ENCODE results near the gene SLPI.
A peak's percentile ranks its signal among the peaks of the same experiment; 100 is the strongest.

Gene SLPI, protein sequence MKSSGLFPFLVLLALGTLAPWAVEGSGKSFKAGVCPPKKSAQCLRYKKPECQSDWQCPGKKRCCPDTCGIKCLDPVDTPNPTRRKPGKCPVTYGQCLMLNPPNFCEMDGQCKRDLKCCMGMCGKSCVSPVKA

DNA sequence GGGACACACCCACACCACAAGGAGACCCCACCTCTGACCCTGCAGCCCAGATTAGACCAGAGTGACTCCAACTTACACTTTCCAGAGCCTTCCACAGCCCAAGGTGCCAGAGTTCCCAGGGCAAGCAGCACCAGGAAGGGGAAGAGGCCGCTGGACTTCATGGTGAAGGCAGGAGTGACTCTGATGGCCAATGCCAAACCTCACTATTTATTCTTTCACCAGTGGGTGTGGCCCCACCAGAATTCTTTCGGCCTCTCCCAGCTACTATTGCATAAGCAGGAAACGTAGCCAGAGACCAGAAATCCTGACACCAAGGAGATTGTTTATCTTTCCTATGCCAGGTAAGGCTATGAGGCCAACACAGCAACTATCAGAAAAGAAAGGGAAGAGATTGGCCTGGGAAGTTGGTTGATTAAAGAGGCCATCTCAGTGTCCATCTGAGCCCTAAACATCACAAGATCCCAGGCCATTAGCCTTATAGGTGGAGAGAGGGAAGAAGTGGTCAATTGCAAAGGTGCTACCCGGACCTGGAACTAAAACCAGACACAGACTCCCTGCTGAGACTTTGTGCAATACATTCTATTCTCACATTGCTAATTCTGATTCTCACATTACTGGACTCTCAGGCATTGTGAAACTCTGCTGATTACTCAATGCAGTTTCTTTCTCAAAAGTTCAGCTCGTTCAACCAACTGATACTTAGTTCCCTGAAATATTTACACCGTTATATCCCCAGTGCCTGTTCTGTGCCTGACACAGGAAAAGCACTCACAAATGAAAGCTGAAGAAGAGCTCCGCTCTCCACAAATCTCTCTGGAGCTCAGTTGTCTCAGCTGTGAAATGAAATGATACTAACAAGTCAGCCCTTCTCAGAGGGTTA is at the start of gene SLPI:
Gene SLPI, minus strand, starts transcription at position 182 of the 880 bp plus-strand sequence. Its CDS starts 21 bp downstream, at position 161.
- DNase-seq (ENCODE audit: low read depth in 2 of 2) = no peak

DNA sequence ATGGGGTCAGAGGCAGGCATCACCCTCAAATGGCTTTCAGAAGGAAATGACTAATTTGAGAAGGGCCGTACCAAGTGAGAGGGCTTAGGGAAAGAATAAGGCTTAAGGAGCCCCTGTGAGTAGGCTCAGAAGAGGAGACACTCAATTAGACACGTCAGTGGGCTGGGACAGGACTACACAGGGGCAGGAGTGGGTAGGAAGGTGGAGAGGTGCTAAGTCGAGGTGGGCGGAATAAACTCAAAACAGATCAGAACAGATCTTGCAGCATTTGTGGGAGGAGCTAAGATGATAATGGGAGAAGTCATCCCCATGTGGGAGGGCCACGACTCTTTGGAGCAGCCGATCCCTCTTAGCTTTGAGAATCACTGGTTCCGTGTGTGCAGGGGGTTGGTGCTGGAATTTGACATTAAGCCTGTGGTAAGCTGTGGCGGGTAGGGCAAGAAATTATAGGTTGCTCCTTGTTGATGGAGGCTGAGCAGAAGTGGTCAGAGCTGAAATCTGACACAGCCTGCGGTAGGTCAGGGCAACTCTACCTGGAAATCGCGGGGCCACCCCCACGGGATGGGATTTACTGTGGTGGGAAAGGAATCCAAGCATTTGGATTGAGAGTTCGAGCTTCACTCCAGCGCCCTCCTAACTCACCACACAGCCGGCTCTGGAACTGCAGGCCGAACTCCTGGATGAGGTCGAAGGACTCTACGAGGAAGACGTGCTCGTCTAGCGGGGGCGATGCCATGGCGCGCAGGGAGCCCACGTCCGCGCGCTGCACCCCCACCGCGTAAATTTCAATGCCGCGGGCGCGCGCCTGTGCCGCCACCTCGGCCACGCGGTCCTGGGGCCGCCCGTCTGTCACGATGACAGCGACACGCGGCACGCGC is 49.5 kb upstream of the SLPI start:
- no peak for DNase-seq (ENCODE audit: low read depth in 2 of 2)

DNA sequence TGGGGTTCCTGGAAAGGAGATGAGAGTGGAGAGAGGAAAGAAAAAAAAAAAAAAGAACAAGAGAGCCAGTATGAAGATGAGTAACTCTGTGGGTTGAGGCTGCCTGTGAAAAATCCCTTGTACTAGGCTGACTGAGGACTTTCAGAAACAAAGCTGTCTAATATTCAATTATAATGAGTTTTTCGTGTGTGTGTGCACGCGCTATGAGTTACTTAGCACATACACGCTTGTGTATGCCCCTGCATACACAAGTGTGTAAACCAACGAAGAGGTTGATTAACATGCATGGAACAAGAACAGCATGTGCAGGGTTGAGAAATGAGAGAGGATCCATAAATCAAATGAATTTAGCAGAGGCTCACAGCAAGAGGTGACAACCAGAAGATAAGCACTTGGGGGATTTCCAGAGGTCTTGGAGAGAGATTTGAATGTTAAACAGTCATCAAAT is 47.5 kb upstream of the SLPI start:
- no peak for DNase-seq (ENCODE audit: low read depth in 2 of 2)

DNA sequence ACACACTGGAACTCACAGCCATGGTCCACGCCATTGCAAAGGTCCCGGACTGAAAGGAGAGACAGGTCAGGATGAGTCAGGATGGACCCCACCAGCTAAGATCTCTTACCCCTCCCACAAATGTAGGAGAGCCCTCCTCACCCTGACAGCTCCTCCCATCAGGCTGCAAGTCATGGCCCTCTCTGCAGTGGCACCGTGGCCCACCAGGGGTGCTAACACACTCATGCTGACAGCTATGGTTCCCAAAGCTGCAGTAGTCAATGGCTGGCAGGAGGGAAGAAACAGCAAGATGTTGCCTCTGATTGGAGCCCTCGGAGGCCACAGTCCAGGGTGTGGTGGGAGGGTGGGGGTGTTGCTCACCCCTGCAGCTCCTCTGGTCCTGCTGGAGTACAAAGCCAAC is 46.6 kb upstream of the SLPI start:
- no peak for DNase-seq (ENCODE audit: low read depth in 2 of 2)

DNA sequence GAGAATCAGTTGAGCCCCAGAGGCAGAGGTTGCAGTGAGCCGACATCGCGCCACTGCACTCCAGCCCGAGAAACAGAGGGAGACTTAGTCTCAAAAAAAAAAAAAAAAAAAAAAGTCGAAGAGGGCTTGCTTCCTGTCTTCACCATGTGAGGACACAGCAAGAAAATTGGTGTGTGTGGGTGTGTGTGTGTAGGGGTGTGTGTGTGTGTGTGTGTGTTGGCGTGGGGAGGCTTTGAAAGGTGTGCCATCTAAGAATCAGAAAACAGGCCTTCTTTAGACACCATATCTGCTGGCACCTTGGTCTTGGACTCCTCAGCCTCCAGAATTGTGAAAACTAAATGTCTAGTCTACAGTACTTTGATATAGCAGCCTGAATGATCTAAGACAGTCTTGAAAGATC is 45.4 kb upstream of the SLPI start:
- DNase-seq (ENCODE audit: low read depth in 2 of 2) = no peak

DNA sequence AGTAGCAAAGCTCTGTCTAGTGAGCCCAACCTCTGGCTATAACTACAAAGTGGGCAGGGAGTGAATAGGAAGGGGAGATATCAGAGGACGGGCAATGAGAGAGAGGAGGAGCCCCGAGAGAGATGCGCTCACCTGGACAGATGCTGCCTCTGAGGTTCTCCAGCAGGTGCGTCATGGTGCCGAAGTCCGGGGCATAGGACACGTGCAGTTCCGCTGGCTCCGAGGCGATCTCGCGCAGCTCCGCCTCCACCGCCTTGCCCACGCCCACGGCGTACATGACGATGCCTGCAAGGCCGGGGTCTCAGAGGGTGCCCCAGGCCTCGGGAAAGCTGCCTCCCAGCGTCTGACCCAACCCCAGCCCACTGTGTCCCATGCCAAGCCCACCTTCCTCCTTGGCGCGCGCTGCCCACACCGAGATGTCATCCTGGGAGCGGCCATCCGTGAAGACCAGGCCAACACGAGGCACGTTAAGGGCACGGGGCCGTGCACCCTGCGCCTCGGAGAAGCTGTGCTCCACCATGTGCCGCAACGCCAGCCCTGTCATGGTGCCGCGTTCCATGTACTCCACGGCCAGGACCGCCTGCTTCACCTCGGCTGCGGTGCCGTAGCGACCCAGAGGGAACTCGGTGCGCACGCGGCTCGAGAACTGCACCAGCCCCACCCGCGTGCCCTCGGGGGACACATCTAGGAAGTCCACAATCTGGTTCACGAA is 43.6 kb upstream of the SLPI start:
- DNase-seq (ENCODE audit: low read depth in 2 of 2) = no peak

DNA sequence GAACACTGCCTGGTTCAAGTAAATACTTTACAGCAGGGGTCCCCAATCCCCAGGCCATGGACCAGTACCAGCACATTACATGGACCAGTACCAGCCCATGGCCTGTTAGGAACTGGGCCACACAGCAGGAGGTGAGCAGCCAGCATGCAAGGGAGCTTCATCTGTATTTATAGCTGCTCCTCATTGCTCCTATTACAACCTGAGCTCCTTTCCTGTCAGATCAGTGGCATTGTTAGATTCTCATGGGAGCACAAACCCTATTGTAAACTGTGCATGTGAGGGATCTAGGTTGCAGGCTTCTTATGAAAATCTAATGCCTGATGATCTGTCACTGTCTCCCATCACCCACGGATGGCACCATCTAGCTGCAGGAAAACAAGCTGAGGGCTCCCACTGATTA is 40.3 kb upstream of the SLPI start:
- DNase-seq (ENCODE audit: low read depth in 2 of 2) = no peak

DNA sequence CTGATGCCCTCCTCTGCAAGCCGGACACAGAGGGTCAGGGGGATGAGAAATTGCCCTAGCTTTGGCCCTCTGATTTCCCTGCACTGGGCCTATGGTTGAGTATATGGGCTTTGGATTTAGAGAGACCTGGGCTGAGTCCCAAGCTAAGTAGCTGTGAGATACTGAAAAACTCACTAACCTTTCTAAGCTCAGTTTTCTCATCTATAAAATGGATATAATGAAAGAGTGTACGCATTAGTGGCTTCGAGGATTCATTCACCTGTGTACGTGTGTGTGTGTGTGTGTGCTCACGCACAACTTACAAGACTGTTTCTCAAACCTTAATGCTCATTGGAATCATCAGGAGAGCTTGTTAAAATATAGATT is 39.6 kb upstream of the SLPI start:
- no peak for DNase-seq (ENCODE audit: low read depth in 2 of 2)

DNA sequence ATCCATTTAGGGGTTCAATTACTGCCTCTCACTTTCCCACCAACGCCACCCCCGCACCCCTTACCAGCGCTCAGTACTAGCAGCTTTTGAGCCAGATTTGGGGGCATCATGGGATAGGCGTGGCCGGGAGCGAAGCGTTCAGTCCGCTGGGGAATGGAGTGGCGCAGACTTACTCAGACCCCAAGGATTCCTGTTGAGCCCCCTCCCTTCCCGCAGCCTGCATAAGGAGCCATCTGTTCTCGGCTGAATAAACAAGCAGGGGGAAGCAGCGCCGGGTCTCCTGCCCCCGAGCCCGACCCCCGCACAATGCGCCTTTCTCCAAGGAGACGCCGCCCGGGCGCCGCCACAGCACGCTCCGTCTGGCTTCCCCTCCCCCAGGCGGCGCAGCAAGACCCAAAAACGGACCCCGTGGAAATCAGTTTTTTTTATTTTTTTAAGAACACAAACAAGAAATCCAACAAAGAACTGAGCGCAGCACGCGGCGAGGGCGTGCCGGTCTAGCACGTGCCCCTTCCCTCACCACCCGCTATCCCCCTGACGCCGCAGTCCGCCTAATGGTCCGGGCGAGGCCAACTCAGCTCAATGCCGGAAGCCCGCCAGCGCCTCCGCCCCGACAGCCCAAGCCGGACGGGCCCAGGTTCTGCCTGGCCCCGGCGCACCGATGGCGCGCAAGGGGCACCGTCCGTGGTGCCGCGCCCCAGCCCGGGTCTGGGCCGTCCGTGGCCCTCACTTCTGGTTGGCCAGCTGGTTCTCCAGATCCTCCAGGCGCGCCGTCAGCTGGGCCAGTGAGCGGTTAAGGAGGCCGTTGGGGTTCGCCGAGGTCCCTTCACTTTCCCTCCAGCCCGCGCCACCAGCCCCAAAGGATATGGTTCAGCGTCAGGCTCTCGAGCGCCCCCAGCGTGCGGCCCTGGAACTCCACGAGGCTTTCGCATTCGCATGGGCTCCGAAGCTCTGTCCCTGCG is 39.0 kb upstream of the SLPI start:
- peak; percentile 55 to 65 for DNase-seq (ENCODE audit: low read depth in 2 of 2)

DNA sequence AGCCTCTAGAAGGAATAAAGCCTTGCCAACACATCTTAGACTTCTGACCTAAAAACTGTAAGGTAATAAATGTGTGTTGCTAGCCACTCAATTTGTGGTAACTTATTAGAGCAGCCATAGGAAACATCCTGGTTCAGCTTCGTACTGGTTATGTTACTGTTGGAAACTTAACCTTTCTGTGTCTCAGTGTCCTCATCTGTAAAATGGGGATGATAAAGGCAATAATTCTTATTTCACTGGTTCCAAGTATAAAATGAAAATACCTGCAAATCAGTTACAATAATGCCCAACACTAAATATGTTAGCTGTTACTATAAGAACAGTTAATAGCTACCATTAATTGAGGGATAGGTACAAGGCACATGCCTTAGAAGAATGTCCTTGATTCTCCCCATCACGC is 38.0 kb upstream of the SLPI start:
- no peak for DNase-seq (ENCODE audit: low read depth in 2 of 2)

DNA sequence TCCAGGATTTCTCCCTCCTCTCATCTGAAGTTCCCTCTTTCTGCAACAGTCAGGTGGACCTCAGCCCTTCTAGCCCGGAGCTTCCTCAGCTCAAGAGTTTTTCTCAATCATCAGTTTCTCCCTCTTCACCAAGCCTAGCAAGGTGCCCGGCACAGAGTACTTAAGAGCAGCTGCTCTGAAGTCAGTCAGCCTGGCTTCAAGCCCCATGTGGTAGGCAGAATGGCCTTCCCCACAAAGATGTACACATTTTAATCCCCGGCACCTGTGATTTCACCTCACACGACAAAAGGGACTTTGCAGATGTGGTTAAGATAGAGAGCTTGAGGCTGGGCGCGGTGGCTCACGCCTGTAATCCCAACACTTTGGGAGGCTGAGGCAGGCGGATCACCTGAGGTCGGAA is 37.2 kb upstream of the SLPI start:
- DNase-seq (ENCODE audit: low read depth in 2 of 2) = no peak

DNA sequence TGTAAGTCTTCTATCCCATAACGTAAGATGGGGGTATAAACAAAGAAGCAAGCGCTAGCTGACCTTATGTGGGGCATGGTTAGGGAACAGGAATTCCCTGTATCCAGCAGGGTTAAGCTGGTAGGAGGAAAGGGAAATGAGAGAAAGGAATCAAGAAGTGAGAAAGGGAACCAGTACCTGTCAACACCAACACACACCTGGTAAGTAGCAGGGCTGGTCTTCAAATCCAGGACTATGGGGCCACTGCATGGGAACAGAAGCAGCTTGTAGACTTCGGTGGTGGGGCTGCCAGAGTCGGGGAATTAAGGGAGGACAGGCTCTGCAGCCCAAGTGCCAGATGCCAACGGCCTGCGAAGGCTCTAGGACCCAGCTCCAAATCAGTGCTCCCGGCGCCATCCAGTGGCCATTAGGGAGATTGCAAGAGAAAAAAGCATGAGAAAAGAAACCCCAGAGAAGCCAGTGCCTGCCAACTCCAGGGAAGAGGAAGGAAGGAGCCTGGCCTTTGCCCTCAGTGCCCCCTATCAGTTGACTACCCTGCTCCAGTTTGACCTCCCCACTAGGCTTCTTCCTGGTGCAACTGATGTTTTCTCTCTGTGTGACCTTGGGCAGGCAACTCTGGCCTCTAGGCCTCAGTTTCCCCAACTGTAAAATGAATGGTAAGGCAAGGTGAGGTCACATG is 36.5 kb upstream of the SLPI start:
- peak; percentile 32 to 41 for DNase-seq (ENCODE audit: low read depth in 2 of 2)

DNA sequence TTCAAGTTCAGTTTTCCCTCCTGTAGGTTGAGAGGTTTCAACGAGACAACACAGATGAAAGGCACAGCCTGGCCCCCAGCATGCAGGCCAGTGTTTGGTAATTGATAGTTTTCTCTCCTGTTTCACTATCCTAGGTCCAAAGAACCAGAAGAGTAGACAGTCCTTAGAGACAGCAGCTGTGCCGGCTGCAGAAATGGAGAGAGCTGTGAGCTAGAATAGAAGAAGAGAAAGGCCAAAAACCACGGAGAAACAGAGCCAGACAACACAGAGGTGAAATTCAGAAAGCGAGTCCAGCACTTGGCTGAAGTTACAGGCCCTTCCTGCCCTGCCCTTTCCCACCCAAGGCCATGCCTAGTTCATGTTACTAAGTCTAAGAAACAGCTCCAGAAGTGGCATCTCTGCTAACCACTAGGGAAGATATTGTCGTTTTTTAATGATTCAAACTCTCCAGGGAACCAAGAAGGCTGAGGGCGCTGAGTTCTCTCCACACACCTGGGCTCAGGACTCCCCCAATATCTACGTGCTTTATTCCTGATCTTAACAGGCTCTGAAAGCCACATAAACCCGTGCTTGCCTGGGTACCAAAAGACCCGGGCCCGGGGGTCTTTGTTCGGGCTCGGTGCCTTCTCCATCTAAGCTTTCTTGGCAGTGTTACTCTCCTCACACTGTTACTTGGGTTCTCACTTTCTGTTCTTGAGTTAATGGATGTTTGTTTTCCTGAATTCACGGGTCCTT is 35.7 kb upstream of the SLPI start:
- no peak for DNase-seq (ENCODE audit: low read depth in 2 of 2)

DNA sequence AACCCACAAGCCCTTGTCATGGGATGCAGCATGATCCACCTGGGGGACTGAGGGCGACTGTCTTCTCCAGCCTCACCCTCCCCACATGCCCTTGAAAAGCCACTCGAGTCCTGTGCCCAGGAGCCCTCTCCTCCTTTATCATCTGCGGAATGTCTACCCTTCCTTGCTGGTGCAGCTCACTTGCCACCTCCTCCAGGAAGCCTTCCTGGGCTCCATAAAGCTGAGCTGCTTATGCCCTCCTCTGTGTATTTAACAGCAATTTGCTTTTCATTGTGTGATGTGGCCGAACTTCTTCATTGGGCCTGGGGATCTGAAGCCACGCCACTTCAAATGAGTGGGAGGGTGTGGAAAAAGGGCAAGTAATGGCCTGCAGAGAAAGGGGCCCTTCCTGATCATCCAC is 34.5 kb upstream of the SLPI start:
- DNase-seq (ENCODE audit: low read depth in 2 of 2) = no peak

DNA sequence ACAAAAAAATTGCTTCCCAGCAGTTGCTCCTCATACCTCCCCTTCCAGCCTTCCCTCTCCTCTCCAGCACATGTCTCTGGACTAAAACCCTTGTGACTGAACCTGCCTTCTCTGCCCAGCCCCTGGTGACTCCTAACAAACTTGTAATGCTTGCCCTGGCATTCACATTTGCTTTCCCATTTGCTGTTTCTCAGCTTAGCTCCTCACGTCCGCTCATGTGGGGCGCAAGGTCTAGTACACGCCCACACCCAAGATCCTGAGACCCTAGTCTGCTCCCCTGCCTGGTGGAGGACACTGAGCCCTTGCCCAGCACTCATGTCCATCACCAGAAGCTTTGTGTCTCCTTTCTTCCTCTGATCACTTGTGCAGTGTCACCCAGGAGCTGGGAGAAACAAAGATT is 34.0 kb upstream of the SLPI start:
- DNase-seq (ENCODE audit: low read depth in 2 of 2) = no peak

DNA sequence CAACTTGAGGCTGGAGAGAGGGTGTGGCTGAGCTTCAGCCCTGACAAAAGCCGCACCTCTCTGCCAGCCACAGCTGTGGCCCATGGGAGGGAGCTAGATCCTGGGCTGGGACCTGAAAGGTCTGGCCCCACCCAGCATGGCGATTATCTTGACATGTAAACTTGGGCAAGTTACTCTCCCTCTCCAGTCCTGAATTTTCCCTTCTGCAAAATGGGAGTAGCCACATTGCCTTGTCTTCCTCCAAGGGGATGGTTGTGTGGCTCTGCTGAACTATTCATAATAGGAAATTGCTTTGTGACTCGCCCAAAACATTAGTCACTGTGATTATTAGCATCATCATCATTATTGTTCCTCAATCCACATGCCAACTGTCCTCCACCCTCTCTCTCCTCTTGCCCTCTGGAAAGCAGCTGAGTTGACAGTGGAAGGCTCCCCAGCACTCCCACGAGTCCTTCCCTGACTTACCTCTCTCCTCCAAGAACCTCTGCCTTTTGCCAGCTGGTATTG is 29.2 kb upstream of the SLPI start:
- DNase-seq (ENCODE audit: low read depth in 2 of 2) = no peak

DNA sequence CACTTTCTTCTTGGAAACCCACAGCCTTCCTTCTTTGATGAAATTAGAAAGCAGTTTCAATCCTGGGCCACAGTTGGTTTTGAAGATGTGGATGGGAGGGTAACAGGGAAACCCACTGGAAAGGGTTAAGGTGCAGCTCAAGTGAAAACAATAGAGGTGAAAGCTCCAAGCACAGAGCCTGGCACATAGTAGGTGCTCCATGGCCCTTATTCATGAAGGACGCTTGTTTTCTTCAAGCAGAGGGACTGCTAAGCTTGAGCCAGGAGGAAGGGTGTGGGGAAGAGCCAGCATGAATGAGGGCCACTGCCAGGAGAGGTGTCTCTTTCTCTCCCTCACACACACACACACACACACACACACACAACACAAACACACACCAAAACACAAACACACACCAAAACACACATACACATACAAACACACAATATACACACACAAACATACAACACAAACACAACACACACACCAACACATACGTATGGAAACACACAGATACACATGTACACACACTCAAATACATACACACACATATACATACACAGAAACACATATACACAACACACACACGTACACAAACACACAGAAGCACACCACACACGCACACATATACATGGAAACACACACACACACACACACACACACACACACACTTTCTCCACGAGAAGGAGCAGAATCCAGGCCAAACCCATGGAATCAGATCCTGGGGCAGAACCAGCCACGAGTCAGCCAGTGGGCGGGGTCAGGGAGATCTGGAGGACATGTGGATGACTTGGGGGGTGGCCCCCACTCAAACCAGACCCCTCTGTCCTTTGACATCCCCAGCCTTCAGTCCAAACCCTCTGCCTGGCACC is 28.6 kb upstream of the SLPI start:
- no peak for DNase-seq (ENCODE audit: low read depth in 2 of 2)

DNA sequence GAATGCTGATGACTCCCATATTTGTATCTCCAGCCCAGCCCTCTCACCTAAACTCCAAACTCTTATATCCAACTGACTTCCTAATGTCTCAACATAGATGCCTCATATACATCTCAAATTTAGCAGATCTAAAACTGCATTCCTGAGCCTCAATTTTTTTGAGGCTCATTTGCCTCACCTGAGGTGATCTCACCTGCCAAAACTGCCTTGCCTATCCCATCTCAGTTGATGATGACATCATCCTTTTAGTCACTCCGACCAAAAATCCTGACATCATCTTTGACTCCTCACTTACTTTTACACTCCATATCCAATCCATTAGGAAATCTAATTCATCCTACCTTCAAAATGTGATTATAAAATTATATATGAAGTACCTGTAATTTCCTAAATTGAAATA is 25.6 kb upstream of the SLPI start:
- no peak for DNase-seq (ENCODE audit: low read depth in 2 of 2)
